ENCODE results near the gene PRICKLE2. TPM values are rescaled to one million over a fixed set of nuclear protein-coding genes. Genes with fewer than 3 reads are reported as not detected.

Gene PRICKLE2
- total RNA-seq, 1 experiment from 2014 or later, result 0.40 TPM

GRCh38 chr3:64158334-64158733 is 66.9 kb downstream of the PRICKLE2 start:
- peak; percentile 61 for DNase-seq
- Histone ChIP-seq H3K4me3 (no peak overlapping the region), H3K9me3 (no peaks in the 10 kb centered on the region), H3K36me3 (no peaks in the 10 kb centered on the region), H3K27me3 (no peaks in the 10 kb centered on the region)

GRCh38 chr3:64157150-64158035 is 67.9 kb downstream of the PRICKLE2 start:
- no peaks in the 10 kb centered on the region for H3K36me3 ChIP-seq
- H3K9me3 ChIP-seq, result no peaks in the 10 kb centered on the region
- no peak overlapping the region for H3K4me3 ChIP-seq
- DNase-seq, result no peak
- H3K27me3 ChIP-seq, result no peaks in the 10 kb centered on the region

- Histone ChIP-seq H3K27me3 (no peaks in the 10 kb centered on the region), H3K36me3 (no peaks in the 10 kb centered on the region), H3K9me3 (no peaks in the 10 kb centered on the region), H3K4me3 (no peak overlapping the region)
- DNase-seq, result no peak
Measured at GRCh38 chr3:64155328-64155727, 69.9 kb downstream of the PRICKLE2 start.

GRCh38 chr3:64152676-64153466 is 72.4 kb downstream of the PRICKLE2 start:
- H3K9me3 ChIP-seq, result no peaks in the 10 kb centered on the region
- H3K36me3 ChIP-seq, result no peaks in the 10 kb centered on the region

GRCh38 chr3:64152086-64152485 is 73.2 kb downstream of the PRICKLE2 start:
- DNase-seq, result peak; percentile 50

More at GRCh38 chr3:64152676-64153466, 72.4 kb downstream of the PRICKLE2 start:
- Histone ChIP-seq H3K4me3 (no peak overlapping the region), H3K27me3 (no peaks in the 10 kb centered on the region)
- DNase-seq, result no peak

GRCh38 chr3:64151342-64151871 is 73.9 kb downstream of the PRICKLE2 start:
- Histone ChIP-seq H3K27me3 (no peaks in the 10 kb centered on the region), H3K36me3 (no peaks in the 10 kb centered on the region), H3K4me3 (no peak overlapping the region), H3K9me3 (no peaks in the 10 kb centered on the region)
- DNase-seq, result no peak

More at GRCh38 chr3:64152086-64152485, 73.2 kb downstream of the PRICKLE2 start:
- no peaks in the 10 kb centered on the region for H3K9me3 ChIP-seq
- no peaks in the 10 kb centered on the region for H3K36me3 ChIP-seq
- H3K27me3 ChIP-seq, result no peaks in the 10 kb centered on the region
- H3K4me3 ChIP-seq, result no peak overlapping the region

GRCh38 chr3:64150623-64151207 is 74.6 kb downstream of the PRICKLE2 start:
- no peaks in the 10 kb centered on the region for H3K9me3 ChIP-seq
- no peaks in the 10 kb centered on the region for H3K27me3 ChIP-seq
- no peak overlapping the region for H3K4me3 ChIP-seq
- H3K36me3 ChIP-seq, result no peaks in the 10 kb centered on the region
- no peak for DNase-seq

- DNase-seq, result no peak
- Histone ChIP-seq H3K36me3 (no peaks in the 10 kb centered on the region), H3K9me3 (no peaks in the 10 kb centered on the region), H3K27me3 (no peaks in the 10 kb centered on the region), H3K4me3 (no peak overlapping the region)
Measured at GRCh38 chr3:64149886-64150285, 75.4 kb downstream of the PRICKLE2 start.

- no peaks in the 10 kb centered on the region for H3K27me3 ChIP-seq
- no peak overlapping the region for H3K4me3 ChIP-seq
- H3K9me3 ChIP-seq, result no peaks in the 10 kb centered on the region
- H3K36me3 ChIP-seq, result no peaks in the 10 kb centered on the region
- no peak for DNase-seq
Measured at GRCh38 chr3:64148955-64149653, 76.2 kb downstream of the PRICKLE2 start.

GRCh38 chr3:64147211-64147610 is 78.1 kb downstream of the PRICKLE2 start:
- H3K9me3 ChIP-seq, result no peaks in the 10 kb centered on the region
- H3K36me3 ChIP-seq, result no peaks in the 10 kb centered on the region
- no peaks in the 10 kb centered on the region for H3K27me3 ChIP-seq
- H3K4me3 ChIP-seq, result no peak overlapping the region
- no peak for DNase-seq

- Histone ChIP-seq H3K9me3 (no peaks in the 10 kb centered on the region), H3K36me3 (no peaks in the 10 kb centered on the region), H3K4me3 (no peak overlapping the region), H3K27me3 (no peaks in the 10 kb centered on the region)
- DNase-seq, result no peak
Measured at GRCh38 chr3:64145438-64145837, 79.8 kb downstream of the PRICKLE2 start.

GRCh38 chr3:64144241-64144900 is 80.9 kb downstream of the PRICKLE2 start:
- no peak for DNase-seq
- Histone ChIP-seq H3K4me3 (no peak overlapping the region), H3K27me3 (no peaks in the 10 kb centered on the region), H3K36me3 (no peaks in the 10 kb centered on the region), H3K9me3 (no peaks in the 10 kb centered on the region)

GRCh38 chr3:64143409-64144130 is 81.7 kb downstream of the PRICKLE2 start:
- Histone ChIP-seq H3K27me3 (no peaks in the 10 kb centered on the region), H3K36me3 (no peaks in the 10 kb centered on the region), H3K9me3 (no peaks in the 10 kb centered on the region), H3K4me3 (no peak overlapping the region)
- DNase-seq, result no peak

GRCh38 chr3:64141476-64141875 is 83.8 kb downstream of the PRICKLE2 start:
- H3K9me3 ChIP-seq, result no peaks in the 10 kb centered on the region
- no peak overlapping the region for H3K4me3 ChIP-seq
- H3K27me3 ChIP-seq, result no peaks in the 10 kb centered on the region
- peak; percentile 16 for DNase-seq
- no peaks in the 10 kb centered on the region for H3K36me3 ChIP-seq

- no peaks in the 10 kb centered on the region for H3K36me3 ChIP-seq
- H3K4me3 ChIP-seq, result no peak overlapping the region
- no peaks in the 10 kb centered on the region for H3K27me3 ChIP-seq
- no peak for DNase-seq
- H3K9me3 ChIP-seq, result no peaks in the 10 kb centered on the region
Measured at GRCh38 chr3:64140651-64141050, 84.6 kb downstream of the PRICKLE2 start.
